CD4-positive, alpha-beta T cell treated with Interleukin-17A for 1 hour (primary cell): ENCODE results near the gene C10orf143.
"Not testable (repeated sequence)": the region's sequence is repeated elsewhere in the genome, so short reads cannot be mapped to it uniquely, and the experiment has no call there.

Experiments used
- DNase-seq: peaks from one replicate; pipeline ENCODE4 v3.0.0-alpha.2; 2020

Gene C10orf143

GRCh38 chr10:130027716-130028464 is 82.7 kb downstream of the C10orf143 start:
- no peak for DNase-seq

- DNase-seq = no peak
These were observed 83.8 kb downstream of the C10orf143 start for GRCh38 chr10:130026670-130027456.

DNA sequence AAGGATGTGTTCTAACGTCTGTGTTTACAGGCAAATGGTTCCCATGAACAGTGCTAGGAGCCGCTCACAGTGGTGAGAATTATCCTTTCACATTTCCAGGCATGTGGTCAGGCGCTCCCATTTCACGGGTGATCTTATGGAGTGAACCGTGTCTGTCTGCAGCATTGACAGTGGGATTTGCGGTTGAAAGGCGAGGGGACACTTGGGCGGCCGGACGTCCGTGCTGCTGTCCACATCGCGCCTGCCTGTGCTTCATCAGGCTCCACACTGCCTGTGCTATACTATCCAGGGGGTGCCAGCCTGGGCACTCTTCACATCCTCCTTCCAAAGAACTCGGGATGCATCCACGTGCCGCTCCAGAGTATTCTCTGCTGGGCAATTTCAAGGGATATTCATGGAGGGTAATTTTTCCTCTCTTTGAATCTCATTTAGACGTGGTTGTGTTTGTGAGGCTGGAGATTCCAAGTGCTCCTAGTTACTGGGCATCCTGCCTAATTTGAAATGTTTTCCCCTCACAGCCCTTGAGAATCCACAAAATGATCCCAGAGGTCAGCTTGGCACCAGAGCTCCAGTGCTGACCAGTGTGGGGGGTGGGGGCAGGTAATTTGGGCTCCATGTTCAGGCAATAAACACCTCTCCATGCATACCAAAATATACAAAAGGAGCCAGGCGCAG is 84.7 kb downstream of the C10orf143 start:
- DNase-seq = no peak

DNA sequence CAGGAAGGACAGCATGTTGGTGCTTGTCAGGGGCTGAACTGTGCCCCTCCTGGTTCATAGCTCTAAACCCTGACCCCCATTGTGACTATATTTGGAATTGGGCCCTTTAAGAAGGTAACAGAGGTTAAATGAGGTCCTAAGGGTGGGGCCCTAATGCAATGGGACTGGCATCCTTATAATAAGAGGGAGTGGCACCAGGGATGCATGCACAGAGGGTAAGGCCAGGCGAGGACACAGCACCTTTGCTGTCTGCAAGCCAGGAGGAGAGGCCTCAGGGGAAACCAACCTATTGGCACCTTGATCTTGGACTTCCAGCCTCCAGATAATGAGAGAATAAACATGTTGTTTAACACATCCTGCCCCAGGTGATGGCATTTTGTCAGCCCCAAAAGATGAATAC is 85.3 kb downstream of the C10orf143 start:
- DNase-seq = no peak

DNA sequence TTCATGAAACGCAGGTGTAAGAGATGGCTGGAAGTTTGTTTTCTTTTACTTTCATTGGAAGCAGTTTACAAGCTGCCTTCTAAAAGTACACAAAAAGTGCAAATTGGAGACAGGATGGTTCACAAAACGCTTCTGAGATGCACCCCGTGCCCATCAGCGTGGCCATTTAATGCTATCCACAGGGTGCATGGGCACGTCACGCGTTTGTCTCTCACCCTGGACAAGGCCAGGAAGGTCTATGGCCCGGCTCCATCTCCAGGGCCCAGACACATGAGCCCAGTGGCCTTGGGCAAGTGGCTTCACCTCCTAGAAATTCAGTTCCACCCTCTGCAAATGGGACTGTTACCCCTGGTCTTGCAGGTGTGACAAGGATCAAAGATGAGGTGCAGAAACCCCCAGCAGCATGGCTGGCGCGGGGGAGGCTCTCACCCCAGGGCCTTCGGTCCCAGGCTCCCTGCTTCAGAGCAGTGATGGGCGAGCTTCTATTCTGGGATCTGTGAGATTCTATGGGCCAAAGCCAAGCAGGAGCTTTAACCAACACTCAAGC is 85.8 kb downstream of the C10orf143 start:
- no peak for DNase-seq

DNA sequence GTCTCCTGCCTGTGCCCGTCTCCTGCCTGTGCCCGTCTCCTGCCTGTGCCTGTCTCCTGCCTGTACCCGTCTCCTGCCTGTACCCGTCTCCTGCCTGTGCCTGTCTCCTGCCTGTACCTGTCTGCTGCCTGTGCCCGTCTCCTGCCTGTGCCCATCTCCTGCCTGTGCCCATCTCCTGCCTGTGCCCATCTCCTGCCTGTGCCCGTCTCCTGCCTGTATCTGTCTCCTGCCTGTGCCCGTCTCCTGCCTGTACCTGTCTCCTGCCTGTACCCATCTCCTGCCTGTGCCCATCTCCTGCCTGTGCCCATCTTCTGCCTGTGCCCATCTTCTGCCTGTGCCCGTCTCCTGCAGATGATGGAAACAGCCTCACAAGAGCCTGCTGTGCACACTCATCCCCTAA is 86.3 kb downstream of the C10orf143 start:
- DNase-seq = not testable (repeated sequence)

DNA sequence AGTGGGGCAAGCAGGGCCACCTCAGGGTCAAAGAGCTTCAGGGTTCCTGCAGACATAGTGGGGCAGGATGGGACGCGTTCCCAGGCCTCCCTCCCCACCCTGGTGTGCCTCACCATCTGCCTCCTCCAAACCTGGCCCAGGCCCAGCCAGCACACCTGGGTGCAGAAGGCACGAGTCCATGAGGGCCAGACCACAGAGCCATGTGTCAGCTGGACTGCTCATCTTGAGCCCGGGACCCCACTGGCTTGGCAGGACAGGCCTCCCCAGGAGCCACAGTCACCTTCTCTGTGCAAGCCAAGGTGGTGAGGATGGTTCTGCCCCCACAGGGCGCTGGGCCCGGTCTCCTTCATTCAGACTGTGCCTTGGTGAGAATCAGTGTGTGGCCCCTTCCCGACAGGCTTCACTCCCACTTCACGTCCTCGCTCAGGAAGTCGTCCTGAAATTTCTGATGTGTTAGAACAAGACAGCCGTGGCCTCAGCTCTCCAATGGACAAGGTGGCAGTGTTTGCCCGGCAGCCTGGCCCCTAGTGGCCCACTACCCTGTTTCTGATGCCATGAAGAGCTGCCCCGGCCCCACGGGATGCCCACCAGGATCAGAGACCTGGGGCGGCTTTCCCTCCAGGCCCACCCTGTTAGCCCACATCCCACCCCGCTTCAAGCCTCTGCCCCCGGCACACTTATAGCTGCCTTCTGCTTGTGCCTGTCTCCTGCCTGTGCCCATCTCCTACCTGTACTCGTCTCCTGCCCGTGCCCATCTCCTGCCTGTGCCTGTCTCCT is 87.0 kb downstream of the C10orf143 start:
- no peak for DNase-seq

GRCh38 chr10:130022511-130023299 is 87.9 kb downstream of the C10orf143 start:
- DNase-seq = no peak

- DNase-seq = no peak
These were observed 88.5 kb downstream of the C10orf143 start for GRCh38 chr10:130022086-130022485.

DNA sequence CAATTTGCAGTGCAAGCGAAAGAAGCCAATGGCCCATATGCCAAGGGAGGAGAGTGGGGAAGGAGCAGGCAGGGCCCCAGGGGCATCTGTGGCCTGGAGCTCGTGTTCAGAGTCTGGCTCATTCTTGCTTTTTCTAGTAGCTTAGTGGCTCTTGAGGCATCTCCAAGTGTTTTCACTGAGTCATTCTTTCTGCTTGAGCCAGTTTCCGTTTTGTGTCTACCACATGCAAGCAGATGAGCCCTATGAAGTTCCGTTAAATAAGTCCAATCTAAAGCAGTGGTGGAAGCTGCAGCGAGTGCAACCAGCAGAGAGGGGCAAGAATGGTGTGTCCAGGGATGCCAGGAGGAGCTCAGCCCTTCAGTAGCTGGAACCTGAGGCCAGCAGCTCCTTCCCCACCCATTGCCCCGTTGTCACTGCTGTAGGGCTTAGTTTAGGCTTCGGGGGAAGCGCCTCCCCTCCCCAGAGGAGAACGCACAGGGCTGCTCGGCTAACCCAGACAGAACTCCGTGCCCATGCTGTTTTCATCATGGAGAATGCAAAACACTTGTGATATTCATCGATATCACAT is 89.2 kb downstream of the C10orf143 start:
- no peak for DNase-seq

GRCh38 chr10:130020651-130021382 is 89.8 kb downstream of the C10orf143 start:
- DNase-seq = no peak

- DNase-seq = no peak
These were observed 91.9 kb downstream of the C10orf143 start for GRCh38 chr10:130018730-130019185.

- no peak for DNase-seq
These were observed 92.4 kb downstream of the C10orf143 start for GRCh38 chr10:130018265-130018664.

DNA sequence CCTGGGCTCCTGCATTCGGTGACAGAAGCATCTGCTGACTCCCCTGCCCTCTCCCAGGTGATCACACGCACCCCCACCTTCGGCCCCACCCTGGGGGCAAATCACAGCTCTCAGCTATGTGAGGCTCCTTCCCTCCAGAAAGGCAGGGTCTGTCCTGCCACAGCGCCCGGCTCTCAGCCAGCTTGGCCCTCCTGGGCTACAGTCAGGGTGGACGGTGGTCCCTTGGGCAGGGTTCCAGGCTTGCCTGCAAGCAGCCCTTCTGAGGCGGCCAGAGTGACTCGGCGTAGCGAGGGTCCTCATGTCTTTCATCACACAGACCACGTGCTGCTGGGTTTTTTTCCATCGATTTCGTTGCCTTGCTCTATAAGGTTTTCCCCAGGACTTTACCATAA is 93.0 kb downstream of the C10orf143 start:
- no peak for DNase-seq

GRCh38 chr10:130016993-130017630 is 93.5 kb downstream of the C10orf143 start:
- no peak for DNase-seq

DNA sequence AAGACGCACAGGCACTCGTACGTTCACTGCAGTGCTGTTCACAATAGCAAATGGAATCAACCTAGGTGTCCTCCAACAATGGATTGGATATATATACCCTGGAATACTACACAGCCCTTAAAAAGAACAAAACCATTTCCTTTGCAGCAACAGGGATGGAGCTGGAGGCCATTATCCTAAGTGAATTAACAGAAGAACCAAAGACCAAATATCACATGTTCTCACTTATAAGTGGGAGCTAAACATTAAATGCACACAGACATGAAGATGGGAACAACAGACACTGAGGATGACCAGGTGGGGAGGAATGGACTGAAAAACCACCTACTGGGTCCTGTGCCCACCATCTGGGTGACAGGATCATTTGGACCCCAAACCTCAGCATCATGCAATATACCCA is 94.5 kb downstream of the C10orf143 start:
- DNase-seq = no peak

DNA sequence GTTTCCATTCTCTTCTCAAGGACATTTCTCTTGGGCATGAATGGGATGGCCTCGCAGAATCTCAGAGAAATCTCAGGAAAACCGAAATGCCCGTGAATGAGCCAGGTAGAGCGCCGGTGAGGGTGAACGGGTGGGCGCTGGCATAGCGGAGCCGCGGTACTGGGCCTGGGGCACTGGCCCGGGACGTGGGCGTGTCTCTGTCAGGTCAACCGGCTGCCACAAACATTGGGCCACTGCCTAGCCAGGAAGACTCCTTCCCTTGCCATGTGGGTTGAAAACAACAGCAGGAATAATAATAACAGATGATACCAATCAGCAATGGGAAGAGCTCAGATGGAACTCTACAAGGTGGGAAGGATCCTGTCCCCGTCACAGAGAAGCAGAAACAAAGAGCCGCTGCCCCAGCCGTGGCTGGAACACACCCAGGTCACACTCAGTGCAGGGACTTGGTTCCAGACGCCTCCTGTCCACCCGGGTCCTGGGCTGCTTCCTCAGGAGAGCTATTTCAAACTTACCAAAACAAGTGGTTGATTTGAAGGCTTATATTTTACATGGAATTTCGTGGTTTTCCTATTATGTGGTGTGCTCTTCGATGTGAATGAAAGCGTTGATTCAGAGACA is 95.4 kb downstream of the C10orf143 start:
- DNase-seq = no peak

DNA sequence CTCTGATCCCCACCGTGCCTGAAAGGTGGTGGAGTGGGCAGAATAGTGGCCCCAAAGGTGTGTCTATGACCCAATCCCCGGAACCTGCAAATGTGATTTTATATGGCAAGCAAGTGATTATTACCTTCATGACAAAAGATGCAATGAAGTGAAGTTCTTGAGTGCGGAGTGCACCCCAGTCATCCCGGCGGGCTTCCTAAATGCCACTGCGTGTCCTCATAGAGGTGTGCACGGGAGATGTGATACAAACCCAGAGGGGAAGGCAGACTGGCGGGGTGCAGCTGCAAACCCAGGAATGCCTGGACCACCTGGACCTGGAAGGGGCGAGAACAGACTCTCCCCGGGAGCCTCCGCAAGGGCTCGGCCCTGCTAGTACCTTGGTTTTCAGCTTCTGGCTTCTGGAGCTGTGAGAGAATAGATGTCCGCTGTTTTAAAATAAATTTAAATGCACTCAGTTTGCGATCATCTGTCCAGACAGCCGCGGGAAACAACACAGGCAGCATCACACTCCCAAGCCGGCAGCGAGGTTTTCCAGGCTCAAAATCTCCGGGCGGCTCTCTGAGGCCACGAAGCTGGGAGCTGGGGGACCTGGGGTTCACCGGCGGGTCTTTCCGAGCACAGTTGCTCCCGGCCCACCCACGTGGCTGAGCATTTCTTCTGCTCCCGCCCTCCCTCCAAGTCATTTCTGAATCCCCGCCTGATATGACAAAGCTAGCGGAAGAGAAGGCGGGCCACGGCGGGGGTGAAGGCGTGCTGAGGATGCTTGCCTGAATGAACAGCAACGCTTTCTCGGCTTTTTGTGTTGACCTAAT is 96.2 kb downstream of the C10orf143 start:
- no peak for DNase-seq
